IMR-90 (cell line): Measurements from ENCODE around the gene SMARCA2.

Experiments
- BHLHE40 ChIP-seq: fragments of 150-350 bp; IDR thresholded peaks from 2 replicates; pipeline ENCODE4 v1.6.1; 2016; ENCODE audit warnings: mild to moderate bottlenecking, low read depth, low read length
- CEBPB ChIP-seq: IDR thresholded peaks from 2 replicates; pipeline ENCODE4 v1.6.1; 2012; ENCODE audit warnings: low read depth, low read length, improper control_type of control experiment
- CHD1 ChIP-seq: IDR thresholded peaks from 2 replicates; pipeline ENCODE4 v1.6.1; 2012; ENCODE audit warnings: low read depth, low read length, improper control_type of control experiment
- CTCF ChIP-seq: conservative IDR thresholded peaks from 2 replicates; pipeline ENCODE4 v1.5.1; 2012; ENCODE audit warnings: mild to moderate bottlenecking, low read depth, low read length, improper control_type of control experiment
- FOS ChIP-seq: fragments of 150-350 bp; IDR thresholded peaks from 2 replicates; pipeline ENCODE4 v1.6.1; 2016; ENCODE audit warnings: low read depth, low read length
- MAFK ChIP-seq: IDR thresholded peaks from 2 replicates; pipeline ENCODE4 v1.6.1; 2012; ENCODE audit warnings: low read depth, low read length, improper control_type of control experiment
- POLR2A ChIP-seq: IDR thresholded peaks from 2 replicates; pipeline ENCODE4 v1.6.1; 2012; ENCODE audit warnings: mild to moderate bottlenecking, low read depth, low read length
- RAD21 ChIP-seq: IDR thresholded peaks from 2 replicates; pipeline ENCODE4 v1.6.1; 2012; ENCODE audit warnings: low read length, improper control_type of control experiment
- RCOR1 ChIP-seq: IDR thresholded peaks from 2 replicates; pipeline ENCODE4 v1.6.1; 2012; ENCODE audit warnings: mild to moderate bottlenecking, low read length, improper control_type of control experiment; ENCODE audit not compliant: insufficient replicate concordance
- SMC3 ChIP-seq: fragments of 150-350 bp; IDR thresholded peaks from 2 replicates; pipeline ENCODE4 v1.6.1; 2016; ENCODE audit warnings: low read depth, mild to moderate bottlenecking, antibody characterized with exemption, low read length, moderate library complexity
- USF2 ChIP-seq: fragments of 150-350 bp; IDR thresholded peaks from 2 replicates; pipeline ENCODE4 v1.6.1; 2017; ENCODE audit warnings: mild to moderate bottlenecking, antibody characterized with exemption, low read length, low read depth

GRCh38 chr9:2210201-2210600, 195.1 kb downstream of the SMARCA2 start:
- TF ChIP-seq CHD1 (no peak), CTCF (no peak), USF2 (no peak), CEBPB (no peak), POLR2A (no peak), FOS (no peak), MAFK (no peak), BHLHE40 (no peak), SMC3 (no peak), RAD21 (no peak), RCOR1 (no peak)
